C4-2B (cell line): Measurements from ENCODE around the gene GALNT16.

Experiments used
- H3K27ac ChIP-seq: fragments of 450-650 bp; 2 replicates; pipeline ENCODE4 v1.5.1; 2017
- ZFX ChIP-seq: fragments of 450-650 bp; IDR thresholded peaks from 2 replicates; pipeline ENCODE4 v1.6.1; 2017
- TF ChIP-seq, protein P1 (sequence below): fragments of 450-650 bp; conservative IDR thresholded peaks from 2 replicates; pipeline ENCODE4 v1.5.1; 2017; ENCODE audit warnings: mild to moderate bottlenecking

The GALNT16 gene

DNA sequence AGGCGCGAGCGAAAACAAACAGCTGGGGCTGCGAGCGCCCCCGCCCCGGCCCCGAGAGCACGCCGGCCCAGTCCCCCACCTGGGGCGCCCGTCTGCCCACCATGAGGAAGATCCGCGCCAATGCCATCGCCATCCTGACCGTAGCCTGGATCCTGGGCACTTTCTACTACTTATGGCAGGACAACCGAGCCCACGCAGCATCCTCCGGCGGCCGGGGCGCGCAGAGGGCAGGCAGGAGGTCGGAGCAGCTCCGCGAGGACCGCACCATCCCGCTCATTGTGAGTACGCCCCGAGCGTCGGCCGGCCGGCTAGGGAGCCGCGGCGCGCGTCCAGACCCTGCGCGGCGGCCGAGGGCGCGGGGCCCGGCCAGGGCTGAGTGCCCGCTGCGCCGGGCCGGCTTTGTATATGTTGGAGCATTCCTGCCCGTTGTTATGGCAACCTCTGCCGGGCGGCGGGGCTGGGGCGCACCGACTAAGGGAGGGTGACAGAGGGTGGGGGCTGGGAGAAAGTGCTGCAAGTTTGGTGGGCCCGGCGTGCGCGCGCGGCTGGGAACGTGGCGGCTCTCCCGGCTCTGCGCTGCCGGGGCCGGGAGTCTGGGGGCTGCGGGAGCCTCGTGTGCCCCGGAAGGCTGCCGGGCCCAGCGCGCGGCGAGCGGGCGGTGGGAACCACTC, 367 bp downstream of the GALNT16 start:
- no peak overlapping the region for H3K27ac ChIP-seq
- TF ChIP-seq, protein P1, sequence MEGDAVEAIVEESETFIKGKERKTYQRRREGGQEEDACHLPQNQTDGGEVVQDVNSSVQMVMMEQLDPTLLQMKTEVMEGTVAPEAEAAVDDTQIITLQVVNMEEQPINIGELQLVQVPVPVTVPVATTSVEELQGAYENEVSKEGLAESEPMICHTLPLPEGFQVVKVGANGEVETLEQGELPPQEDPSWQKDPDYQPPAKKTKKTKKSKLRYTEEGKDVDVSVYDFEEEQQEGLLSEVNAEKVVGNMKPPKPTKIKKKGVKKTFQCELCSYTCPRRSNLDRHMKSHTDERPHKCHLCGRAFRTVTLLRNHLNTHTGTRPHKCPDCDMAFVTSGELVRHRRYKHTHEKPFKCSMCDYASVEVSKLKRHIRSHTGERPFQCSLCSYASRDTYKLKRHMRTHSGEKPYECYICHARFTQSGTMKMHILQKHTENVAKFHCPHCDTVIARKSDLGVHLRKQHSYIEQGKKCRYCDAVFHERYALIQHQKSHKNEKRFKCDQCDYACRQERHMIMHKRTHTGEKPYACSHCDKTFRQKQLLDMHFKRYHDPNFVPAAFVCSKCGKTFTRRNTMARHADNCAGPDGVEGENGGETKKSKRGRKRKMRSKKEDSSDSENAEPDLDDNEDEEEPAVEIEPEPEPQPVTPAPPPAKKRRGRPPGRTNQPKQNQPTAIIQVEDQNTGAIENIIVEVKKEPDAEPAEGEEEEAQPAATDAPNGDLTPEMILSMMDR, result no peak
- TF ChIP-seq ZFX, result no peak

DNA sequence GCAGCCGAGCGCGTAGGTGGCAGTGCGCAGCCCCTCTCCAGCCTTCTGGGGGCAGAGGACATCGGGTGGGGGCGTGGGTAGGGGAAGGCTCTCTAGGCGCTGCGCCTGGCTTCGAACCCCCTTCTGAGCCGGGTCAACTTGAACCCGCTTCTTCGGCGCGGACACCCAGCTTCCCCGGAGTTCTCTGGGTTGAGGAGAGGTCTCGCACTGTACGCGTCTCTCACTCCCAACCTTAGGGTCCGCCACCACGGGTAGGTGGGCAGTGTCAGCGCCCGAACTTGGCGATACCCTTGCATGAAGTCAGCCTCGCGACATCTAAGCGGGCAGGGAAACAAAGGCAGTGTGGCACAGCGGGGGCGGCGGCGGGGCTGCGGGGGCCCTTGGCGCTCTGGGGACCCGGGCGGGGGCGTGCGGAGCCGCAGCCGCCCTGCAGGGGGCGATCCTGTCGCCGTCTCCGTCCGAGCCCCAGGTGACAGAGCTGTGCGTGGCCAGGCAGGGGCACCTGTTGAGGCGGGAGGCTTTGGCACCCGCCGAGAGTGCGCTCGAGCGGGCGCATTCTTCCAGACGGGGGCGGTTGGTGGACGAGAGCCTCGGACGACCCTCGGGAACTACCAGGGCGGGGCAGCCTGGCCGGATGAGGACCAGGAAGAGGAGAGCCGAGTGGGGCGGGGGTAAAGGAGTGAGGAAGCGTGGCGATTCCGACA, 1.1 kb downstream of the GALNT16 start:
- H3K27ac ChIP-seq, result no peak overlapping the region
- no peak for TF ChIP-seq ZFX
- TF ChIP-seq, protein P1, result peak; percentile 91

DNA sequence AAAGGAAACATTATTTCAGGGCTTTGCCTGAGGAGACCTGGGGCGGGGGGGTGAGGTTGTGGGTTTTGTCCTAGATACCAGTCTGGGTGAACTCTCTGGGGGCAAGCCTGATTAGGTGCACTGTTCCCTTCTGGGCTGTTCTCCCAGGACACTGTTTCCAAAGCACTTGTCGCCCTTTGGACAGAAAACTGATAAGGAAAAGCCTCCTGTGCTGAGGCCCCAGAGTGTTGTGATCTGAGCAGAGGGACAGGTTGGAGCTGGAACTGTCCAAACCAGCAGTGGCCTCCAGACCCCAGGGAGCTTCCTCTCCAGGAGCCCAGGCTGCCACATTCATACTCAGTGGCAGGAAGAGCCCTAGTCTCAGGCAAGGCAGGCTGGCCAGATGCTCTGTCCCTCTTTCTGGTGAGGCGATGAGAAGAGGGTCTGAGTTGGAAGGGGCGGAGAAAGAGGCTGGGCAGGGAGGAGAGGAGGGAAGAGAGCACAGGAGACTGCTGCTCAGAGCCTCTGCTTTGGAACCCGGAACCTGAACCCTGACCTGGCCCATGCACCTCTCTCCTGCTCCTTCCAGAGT, 1.9 kb downstream of the GALNT16 start:
- H3K27ac ChIP-seq, result no peak overlapping the region
- no peak for TF ChIP-seq ZFX
- TF ChIP-seq, protein P1, result no peak

DNA sequence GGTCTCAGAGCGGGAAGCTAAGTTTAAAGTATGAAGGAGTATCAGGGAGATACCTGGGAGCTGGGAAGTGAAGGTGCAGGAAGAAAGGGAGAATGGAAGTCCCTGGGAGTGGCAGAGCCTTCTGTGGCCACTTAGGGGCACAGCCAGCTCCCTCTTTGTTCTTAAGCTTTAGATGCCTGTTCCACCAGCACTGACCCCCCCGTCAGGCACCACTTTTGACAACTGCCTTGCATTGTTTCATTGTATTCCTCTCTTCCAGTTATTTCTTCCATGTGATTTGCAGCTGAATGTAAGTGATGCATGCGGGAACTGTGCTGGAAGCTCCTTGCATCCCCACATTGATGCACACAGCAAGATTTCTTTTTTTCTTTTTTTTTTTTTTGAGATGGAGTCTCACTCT, 2.6 kb downstream of the GALNT16 start:
- TF ChIP-seq, protein P1, result no peak
- TF ChIP-seq ZFX, result no peak
- no peak overlapping the region for H3K27ac ChIP-seq

DNA sequence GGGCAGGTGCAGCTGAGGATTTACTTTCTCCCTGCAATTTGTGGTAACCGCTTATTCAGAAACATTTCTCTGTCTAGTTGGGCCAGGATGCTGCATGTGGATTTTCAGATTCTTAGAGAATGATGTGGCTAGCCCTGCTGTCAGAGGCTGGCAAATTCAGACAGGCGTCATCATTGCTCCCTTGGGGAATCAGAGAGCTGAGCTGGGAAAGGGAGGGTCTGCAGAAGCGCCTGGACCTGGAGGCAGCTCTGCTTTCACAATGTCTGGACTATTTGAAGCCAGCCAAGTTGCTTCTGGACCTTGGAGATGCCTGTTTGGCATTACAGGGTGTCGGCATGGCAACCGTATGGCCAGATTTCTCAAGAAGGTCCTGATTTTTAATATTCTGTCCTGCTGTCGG, 3.4 kb downstream of the GALNT16 start:
- H3K27ac ChIP-seq, result no peak overlapping the region
- TF ChIP-seq, protein P1, result no peak
- TF ChIP-seq ZFX, result no peak

DNA sequence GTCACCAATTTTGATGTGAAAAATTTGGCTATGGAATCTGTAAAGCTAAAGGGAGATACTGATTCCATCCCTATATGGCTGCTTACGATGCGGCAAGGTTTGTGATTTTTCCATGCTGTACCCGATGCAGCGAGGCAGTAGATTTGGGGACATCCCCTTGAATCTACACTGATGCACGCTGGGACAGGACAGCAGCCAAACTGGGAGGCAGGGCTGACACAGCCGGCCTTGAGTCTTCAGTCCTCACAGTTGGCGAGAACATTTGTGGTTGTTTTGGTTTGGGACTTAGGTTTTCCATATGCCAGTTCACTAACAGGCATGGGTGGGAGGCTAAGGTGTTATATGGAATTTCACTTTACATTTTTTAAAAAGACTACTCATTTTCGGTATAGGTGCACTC, 3.8 kb downstream of the GALNT16 start:
- no peak overlapping the region for H3K27ac ChIP-seq
- TF ChIP-seq, protein P1, result no peak
- no peak for TF ChIP-seq ZFX
